Kidney capillary endothelial cell (primary cell): ENCODE results near the gene NTRK3.

Experiments
- DNase-seq: peaks from one replicate; pipeline ENCODE4 v3.0.0-alpha.2; 2018; ENCODE audit warnings: low spot score

Gene NTRK3

GRCh38 chr15:88029696-88030095, 226.8 kb downstream of the NTRK3 start:
- DNase-seq = no peak

- no peak for DNase-seq
Observed at GRCh38 chr15:88028024-88028423, 228.5 kb downstream of the NTRK3 start.

- no peak for DNase-seq
Observed at GRCh38 chr15:88023914-88024313, 232.6 kb downstream of the NTRK3 start.

GRCh38 chr15:88022716-88023115, 233.8 kb downstream of the NTRK3 start:
- no peak for DNase-seq

GRCh38 chr15:88021601-88022000, 234.9 kb downstream of the NTRK3 start:
- no peak for DNase-seq

GRCh38 chr15:88020806-88021205, 235.7 kb downstream of the NTRK3 start:
- DNase-seq = no peak

GRCh38 chr15:88019656-88020055, 236.9 kb downstream of the NTRK3 start:
- DNase-seq = no peak

- no peak for DNase-seq
Observed at GRCh38 chr15:88018869-88019641, 237.5 kb downstream of the NTRK3 start.

- DNase-seq = no peak
Observed at GRCh38 chr15:88017753-88018152, 238.8 kb downstream of the NTRK3 start.

- no peak for DNase-seq
Observed at GRCh38 chr15:88016406-88016805, 240.1 kb downstream of the NTRK3 start.

GRCh38 chr15:88015228-88015860, 241.2 kb downstream of the NTRK3 start:
- no peak for DNase-seq

GRCh38 chr15:88014454-88015160, 241.9 kb downstream of the NTRK3 start:
- no peak for DNase-seq

- DNase-seq = no peak
Observed at GRCh38 chr15:88013111-88013510, 243.4 kb downstream of the NTRK3 start.

- DNase-seq = no peak
Observed at GRCh38 chr15:88012688-88013087, 243.9 kb downstream of the NTRK3 start.

- no peak for DNase-seq
Observed at GRCh38 chr15:88012233-88012632, 244.3 kb downstream of the NTRK3 start.

- DNase-seq = no peak
Observed at GRCh38 chr15:88011533-88011932, 245.0 kb downstream of the NTRK3 start.

GRCh38 chr15:88006146-88006545, 250.4 kb downstream of the NTRK3 start:
- DNase-seq = no peak

GRCh38 chr15:88004399-88004798, 252.1 kb downstream of the NTRK3 start:
- no peak for DNase-seq

- DNase-seq = no peak
Observed at GRCh38 chr15:88003541-88004327, 252.8 kb downstream of the NTRK3 start.

GRCh38 chr15:88002706-88003105, 253.8 kb downstream of the NTRK3 start:
- DNase-seq = no peak

- no peak for DNase-seq
Observed at GRCh38 chr15:87998630-87999029, 257.9 kb downstream of the NTRK3 start.

GRCh38 chr15:87986776-87987175, 269.8 kb downstream of the NTRK3 start:
- no peak for DNase-seq
